Ureter (tissue), 1 donor: ENCODE results near the gene PRM2. TPM values are rescaled to one million over a fixed set of nuclear protein-coding genes. Genes with fewer than 3 reads are reported as not detected.
"Not testable (repeated sequence)": the region's sequence is repeated elsewhere in the genome, so short reads cannot be mapped to it uniquely, and the experiment has no call there.

ENCODE experiments used
- DNase-seq: peaks from one replicate; pipeline ENCODE4 v3.0.0-alpha.2; 2020; ENCODE audit warnings: low spot score
- total RNA-seq: library from RNA; stranded (reverse); gene quantifications from one replicate; pipeline ENCODE4 v1.2.4, GENCODE V29; 2023
- donor health status: DM: yes; HTN: yes; CAD: no.

The PRM2 gene
- total RNA-seq, 1 donor from 2014 or later = not detected

DNA sequence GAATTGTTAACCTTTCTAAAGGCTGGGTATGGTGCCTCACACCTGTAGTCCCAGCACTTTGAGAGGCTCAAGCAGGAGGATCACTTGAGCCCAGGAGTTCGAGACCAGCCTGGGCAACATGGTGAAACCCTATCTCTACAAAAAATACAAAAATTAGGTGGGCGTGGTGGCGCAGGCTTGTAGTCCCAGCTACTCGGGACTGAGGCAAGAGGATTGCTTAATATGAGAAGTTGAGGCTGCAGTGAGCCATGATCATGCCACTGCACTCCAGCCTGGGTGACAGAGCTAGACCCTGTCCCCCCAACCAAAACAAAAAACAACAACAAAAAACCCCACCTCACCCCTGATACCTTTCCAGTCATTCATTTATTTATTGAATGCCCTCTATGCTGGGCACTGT lies 13.4 kb upstream of the PRM2 start:
- DNase-seq = not testable (repeated sequence)

DNA sequence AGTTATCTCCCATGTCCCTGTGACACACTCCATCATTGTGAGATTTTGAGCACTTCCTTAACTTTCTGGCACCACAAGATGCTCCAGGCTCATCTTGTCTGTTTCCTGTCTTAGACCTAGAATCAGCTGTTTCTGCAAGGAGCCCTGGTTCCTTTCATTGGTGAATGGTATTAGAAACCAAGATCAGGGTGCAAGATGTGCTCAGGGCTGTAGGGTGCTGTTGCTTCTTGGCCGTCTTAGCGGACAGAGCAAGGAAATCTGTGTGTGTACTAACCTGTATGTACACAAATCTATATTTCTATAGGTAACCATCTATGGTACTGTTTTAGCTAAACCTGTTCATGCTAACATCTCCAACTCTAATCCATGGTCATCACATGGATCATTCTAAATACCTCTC lies 12.9 kb upstream of the PRM2 start:
- no peak for DNase-seq

DNA sequence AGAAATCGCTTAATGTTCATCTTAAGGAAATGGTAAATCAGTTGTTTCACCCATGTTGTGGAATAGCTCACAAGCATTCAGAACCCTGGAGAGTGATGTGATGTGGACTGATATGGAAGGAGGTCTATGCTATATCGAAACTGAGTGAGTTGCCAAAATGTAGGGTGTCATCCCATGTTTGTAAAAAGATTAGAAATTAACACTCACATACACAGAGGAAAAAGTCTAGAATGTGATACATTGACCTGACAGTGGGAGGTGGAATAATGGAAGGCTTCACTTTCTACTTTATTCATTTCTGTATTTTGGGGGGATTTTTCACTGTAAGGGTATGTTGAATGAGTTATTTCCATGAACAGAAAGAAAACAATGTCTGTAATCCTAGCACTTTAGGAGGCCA lies 9.6 kb upstream of the PRM2 start:
- DNase-seq = no peak

DNA sequence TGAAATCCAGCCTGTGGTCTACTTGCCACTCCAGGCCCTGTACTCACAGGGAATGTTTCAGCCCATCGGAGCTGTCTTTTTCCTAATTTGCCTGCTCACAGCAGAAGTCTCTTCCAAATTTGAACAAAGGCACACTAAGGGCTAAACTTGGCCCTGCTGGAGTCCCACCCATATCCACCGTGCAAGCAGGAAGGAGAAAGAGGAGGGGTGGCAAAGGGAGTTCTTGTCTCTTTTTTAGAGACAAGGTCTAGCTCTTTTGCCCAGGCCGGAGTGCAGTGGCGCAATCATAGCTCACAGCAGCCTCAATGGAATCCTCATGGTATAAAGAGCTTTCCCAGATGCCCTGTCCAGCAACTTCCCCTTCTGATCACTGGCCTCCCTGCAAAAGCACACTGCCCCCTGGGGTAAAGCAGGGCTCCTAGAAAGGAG lies 7.6 kb upstream of the PRM2 start:
- no peak for DNase-seq

DNA sequence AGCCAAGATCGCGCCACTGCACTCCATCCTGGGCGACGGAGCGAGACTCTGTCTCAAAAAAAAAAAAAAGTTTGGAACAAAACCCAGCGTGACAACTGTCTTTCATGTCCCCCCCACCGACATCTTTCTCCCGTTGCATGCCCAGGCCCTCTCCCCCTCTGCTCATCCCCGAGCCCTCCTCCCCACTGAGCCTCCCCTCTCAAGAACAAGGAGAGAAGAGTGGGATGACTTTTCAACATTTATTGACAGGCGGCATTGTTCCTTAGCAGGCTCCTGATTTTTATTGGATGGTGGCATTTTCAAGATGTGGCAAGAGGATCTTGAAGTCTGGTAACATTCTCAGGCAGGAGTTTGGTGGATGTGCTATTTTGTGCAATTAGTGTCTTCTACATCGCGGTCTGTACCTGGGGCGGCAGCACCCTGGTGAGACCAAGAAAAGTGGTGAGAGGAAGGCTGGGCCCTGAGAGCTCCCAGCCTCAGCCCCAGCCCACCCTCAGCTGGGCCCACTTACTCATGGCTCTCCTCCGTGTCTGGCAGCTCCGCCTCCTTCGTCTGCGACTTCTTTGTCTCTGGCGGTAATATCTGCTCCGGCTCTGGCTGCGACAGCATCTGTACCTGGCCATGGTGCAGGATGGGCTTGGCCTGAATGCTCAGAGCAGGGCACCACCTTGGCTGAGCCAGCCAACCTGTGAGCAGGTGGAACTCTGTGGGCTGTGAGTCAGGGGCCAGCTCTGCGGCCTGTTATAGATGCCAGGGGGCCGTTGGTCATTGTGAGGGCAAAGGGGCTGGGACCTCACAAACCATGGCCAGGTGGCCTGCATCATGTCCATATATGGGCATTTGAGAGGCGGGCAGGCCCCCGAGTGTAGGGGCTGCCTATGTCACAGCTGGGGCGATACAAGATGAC lies 4.6 kb upstream of the PRM2 start, which contains the start of gene PRM1:
PRM1 (minus strand) TSS at position 715 of the 907 bp plus-strand sequence; CDS start at position 623, 92 bp downstream.
- no peak for DNase-seq

DNA sequence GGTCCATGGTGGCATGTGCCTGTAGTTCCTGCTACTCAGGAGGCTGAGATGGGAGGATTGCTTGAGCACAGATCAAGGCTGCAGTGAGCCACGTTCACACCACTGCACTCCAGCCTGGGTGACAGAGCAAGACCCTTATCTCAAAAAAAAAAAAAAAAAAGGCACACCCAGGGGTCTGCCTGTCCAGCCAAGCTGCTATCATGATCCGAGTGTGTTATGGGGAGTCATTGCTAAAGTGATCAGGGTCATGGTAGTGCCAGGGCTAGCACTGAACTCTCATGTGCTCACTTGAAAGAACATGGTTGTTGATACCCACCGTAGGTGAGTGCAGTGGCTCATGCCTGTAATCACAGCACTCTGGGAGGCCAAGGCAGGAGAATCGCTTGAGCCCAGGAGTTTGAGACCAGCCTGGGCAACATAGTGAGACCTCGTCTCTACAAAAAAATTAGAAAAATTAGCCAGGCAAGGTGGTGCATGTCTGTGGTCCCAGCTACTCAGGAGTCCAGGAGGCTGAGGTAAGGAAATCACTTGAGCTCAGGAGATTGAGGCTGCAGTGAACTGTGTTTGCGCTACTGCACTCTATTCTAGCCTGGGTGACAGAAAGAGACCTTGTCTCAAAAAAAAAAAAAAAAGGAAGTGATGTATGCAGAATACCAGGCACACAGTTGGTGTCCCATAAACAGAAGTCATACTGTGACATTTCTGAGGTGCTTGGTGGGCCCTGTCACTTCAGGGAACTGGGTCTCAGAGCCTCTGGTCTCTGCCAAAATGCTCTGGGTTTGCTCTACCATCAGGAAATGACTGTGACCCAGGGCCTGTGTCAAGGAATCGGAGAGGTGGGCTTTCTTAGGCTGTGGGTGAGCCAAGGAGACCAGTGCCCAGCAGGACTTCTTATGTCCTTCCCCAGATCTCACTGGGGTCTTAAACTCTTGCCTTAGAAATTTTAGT lies 2.7 kb upstream of the PRM2 start:
- DNase-seq = no peak

DNA sequence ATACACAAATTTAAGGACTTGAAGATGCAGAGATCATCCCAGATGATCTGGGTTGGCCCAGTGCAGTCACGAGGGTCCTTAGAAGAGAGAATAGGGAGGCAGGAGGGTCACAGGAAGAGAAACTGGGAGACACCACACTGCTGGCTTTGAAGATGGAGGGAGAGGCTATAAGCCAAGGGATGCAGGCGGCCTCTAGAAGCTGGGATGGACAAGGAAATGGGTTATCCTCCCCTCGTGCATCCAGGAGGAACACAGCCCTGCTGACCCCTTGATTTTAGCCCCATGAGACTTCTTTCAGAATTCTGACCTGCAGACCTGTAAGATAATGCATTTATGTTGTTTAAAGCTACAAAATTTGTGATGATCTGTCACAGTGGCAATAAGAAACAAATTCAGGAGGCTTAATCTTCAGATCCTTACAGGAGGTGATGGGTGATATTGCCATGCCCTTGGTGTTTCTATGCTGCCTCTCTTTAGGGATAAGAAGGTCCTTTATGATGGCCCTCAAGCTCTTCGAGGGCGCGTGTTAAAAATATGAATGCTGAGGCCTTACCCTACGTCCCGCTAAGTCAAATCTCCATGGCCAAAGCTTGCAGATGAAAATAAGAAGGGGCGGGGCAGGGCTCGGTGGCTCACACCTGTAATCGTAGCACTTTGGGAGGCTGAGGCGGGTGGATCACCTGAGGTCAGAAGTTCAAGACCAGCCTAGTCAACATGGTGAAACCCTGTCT lies 1.5 kb upstream of the PRM2 start:
- DNase-seq = no peak

DNA sequence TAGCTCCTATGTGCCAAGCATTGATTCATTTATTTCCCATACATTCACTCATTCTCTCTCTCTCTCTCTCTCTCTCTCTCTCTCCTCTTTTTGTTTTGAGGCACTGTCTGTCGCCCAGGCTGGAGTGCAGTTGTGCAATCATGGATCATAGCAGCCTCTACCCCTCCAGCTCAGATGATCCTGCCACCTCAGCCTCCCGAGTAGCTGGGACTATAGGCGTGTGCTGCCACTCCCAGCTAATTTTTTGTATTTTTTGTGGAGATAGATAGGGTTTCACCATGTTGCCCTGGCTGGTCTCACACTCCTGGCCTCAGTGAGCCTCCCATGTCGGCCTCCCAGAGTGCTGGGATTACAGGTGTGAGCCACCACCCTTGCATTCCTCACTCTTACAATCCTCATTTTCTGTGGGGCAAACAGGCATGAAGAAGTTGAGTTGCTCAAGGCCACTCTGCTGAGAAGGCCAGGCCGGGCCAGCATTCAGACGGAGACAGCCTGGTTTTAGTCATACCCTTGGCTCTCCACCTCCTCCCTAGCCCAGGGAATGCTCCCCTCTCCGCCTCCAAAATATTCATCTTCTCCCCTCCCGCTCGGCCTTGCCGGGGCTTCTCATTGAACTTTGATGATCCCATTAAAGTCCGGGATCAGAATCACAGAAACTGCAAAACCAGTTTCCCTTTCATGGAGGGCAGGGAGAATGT lies 765 bp upstream of the PRM2 start:
- no peak for DNase-seq

DNA sequence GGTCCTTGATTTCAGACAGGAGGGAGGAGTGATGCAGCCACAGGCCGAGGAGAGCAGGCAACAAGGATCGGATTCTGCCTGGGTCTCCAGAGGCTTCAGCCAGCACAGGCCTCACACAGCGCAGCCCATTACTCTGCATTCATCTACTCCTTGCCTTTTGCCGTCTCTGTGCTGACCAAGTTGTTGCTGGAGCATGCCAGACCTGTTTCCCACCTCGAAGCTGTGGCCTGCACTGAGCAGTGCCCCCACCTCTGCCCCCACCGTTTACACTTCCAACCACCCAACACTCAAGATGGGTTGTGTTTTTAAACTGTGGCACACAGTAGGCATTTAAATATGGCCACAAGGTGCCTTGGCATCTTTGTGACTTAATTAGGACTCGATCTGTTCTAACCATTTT lies 1.3 kb downstream of the PRM2 start:
- no peak for DNase-seq

DNA sequence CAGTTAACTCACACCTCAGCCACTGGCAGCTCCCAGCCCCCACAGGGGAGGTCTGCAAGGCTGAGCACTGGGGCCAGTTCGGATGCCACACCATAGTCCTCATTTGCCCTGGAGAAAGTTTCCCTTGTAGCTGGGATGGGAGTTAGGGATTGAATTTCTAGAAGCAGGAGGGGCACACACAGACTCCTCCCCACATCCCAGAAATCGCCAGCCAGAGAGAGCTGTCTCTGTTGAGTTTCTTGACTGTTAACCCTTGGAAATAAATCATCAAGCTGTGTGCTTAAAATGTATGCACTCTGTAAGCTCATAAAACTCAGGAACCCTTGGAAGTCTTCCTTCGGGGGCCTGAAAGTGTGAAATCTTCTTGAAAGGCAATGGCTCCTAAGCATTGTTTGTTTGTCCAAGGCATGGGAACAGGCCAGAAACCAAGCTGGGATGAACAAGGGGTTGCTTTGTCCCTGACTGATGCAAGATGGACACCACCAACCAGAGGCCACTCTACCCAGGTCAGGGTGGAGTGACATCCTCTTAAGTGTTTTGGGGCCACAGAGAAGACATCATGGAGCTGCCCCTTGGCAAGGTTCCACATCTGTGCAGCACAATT lies 2.5 kb downstream of the PRM2 start:
- no peak for DNase-seq

DNA sequence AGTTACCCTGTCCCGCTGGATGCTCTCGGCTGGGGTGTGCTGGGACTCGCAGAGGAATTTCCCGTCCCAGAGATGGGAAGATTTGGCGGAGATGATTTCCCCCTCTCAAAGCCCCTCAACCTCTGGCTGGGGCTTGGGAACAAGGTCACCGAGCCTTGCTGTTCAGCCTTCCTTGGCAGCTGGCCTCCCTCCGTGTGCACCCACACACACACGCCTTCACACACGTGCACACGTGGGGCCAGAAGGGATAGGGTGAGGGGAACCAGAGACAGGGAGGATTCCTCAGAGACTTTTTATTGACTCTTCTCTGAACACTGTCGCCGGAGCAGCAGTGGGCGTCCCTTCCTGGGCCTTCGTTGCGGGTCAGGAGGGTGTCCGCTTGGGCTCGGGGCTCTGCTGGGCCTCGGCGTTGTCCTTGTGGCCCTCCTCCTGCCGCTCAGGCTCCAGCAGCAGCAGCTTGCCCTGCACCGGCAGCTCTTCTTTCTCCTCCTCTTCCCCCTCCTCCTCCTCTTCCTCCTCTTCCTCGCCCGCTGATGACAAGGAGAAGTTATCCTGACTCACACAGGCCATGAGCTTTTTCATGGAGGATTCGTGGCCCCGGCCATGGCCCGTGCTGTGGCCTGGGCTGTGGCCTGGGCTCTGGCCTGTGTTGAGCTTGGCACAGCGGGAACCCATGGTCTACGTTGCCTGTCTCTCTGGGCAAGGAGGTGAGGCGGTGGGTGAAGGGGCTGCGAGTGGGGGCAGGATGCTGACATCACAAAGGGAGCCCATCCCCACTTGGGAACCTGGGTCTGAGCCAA lies 3.2 kb downstream of the PRM2 start, which contains the start of gene PRM3:
PRM3 (minus strand) TSS at position 709 of the 800 bp plus-strand sequence; CDS start at position 675, 34 bp downstream.
- no peak for DNase-seq

DNA sequence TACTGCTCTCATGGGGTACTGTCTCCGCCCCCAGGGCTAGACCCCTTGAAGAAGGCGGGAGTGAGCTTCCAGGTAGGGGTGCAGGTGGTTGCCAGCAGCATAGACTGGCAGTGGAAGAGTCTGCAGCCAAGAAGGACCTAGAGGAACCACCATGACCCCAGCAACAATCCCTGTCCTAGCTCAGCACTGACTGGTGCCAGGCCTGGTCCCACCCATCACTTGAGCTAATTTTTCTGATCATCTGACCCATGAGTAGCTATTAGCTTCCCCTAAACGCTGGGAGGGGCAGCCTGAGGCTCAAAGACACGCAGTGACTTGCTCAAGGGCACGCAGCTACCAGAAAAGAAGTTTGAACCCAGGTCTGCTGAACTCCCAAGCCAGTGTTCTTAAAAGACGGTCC lies 3.8 kb downstream of the PRM2 start:
- no peak for DNase-seq

DNA sequence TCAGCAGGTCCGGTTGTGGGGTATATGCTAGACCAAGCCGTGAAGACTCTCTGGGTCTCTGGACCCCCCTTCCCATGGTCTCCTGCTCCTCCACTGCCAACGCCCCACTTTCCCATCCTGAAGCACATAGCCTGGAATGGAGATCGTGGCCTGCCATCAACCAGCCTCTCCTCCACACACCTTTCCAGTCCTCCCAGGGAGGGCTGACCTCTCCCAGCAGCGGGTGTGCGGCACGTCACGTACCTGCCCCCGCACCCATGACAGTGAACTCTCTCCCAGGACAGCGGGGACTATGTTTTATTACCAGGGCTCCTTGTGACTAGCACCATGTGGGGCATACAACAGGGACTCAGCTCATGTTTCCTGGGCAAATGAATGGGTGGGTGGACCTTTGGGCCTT lies 4.7 kb downstream of the PRM2 start:
- no peak for DNase-seq

DNA sequence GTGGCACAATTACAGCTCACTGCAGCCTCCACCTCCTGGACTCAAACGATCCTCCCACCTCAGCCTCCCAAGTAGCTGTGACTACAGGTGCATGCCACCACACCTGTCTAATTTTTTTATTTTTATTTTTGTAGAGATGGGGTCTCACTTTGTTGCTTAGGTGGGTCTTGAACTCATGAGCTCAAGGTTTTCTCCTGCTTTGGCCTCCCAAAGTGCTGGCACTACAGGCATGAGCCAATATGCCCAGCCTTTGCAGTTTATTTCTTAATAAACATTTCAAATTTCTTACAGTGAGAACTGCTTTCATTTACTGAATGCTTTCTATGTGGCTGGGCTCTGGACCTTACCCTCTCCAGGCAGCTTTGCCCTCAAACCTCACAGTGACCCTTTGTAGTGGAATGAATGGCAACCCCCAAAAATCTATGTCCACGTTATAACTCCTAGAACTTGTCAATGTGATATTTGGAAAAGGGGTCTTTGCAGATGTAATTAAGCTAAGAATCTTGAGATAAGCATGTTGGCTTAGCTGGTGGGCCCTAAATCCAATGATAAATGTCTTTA lies 5.6 kb downstream of the PRM2 start:
- DNase-seq = no peak

DNA sequence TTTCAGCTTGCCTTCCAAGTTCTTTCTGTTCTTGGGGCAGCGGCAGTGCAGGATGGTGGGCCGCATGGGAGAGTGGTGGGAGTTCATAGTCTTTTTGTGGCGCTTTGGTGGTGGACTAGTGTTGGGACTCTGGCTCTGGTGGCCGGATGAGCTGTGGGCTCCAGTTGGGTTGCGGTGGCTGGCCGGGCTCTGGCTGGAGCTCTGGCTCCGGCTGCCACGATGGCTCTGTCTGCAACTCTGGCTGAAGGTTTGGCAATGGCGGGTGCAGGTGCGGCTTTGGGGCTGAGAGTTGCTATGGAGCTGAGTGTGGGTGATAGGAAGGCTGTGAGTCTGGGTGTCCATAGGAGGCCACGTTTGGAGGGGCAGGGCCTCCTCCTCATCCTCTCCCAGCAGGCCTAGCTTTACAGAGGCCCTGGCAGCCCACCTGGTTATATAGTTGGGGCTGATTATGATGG lies 7.3 kb downstream of the PRM2 start, which contains the start of gene TNP2:
TNP2 (minus strand) TSS at position 405 of the 455 bp plus-strand sequence; CDS start at position 342, 63 bp downstream.
- no peak for DNase-seq

DNA sequence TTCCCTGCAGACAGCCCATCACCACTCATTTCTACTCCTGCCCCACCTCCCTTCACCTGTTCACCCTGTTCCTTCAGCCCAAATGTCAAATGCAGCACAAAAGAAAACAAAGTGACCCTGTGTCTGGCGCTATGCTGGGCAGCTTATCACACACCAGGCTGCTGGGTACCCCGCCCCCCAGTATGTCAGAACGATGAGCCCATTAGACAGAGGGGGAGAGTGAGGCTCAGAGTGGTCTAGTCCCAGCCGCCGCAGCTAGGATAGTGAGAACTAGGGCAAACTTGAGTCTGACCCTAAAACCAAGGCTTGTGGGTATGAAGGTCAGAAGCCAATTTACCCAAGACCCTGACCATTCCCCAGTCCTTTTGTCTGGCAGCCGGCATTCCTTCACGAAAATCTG lies 11.2 kb downstream of the PRM2 start:
- no peak for DNase-seq

DNA sequence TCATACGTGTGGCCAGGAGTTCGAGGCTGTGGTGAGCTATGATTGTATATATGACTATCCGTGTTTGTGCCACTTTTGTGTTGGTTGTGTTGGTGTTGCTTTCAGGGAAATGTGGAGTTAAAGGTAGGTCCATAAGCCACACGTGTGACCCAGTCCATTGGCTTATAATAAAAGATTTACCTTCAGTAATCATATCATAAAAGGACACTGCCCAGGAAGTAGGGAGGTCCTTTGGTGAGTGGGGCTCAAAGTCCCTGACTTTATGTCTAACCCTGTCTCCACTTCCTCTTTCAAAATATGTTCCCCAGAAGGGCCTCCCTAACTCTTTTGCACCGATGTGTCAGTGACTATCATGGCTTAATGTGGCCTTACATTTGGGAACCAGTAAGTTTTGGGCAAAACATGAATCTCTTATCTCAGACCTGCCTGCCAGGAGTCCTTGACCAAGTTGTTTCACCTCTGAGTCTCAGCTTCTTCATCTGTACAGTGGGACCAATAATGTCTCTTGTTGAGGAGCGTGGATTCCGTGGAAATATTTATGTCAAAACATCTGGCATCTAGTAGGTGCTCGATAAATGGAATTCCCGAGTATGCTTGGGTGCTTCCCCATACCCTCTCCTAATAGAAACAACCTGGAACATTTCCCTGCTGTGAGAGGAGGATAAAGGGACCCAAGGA lies 12.0 kb downstream of the PRM2 start:
- DNase-seq = no peak

DNA sequence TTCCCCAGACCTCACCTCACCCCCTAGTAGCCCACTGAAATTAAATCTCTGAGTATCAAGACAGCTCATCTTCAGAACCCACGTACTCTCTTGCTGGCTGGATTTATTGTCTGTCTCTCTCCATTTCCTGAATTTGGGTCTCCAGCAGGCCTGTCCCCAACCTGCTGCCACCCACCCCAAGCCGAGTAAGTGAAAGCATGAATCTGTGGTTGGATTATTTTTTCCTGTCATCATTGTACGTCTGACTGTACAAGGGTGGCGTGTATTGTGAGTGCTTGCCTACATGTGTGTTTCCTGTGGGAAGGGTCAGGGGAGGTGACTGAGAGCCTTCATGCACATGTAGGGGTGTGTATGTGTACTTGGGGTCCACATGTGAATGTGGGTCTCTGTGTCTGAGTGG lies 12.5 kb downstream of the PRM2 start:
- DNase-seq = no peak

DNA sequence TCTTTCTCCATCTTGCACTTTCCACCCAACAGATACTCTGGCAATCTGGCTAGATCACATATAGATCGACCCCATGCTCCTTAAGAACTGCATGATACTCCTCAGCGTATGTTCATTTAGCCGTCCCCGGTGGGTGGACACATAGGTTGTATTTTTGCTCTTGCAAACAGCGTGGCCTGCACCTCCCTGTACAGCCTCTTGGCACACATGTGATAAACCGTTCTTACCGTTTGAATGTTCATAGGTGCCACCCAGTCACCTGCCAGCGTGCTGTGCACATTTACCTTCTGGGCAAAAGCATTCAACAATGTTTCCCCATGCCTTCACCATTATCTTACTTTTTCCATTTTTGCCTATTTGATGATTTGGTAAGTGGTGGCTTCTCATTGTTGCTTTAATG lies 13.4 kb downstream of the PRM2 start:
- DNase-seq = no peak
